ENCODE results near the gene PPIE. TPM values are rescaled to one million over a fixed set of nuclear protein-coding genes. Genes with fewer than 3 reads are reported as not detected.

PPIE gene
- total and polyA plus RNA-seq, 2 donors (not counting 1 experiment from before 2014, with no cell fraction given), result 68.6 to 78.3 TPM

DNA sequence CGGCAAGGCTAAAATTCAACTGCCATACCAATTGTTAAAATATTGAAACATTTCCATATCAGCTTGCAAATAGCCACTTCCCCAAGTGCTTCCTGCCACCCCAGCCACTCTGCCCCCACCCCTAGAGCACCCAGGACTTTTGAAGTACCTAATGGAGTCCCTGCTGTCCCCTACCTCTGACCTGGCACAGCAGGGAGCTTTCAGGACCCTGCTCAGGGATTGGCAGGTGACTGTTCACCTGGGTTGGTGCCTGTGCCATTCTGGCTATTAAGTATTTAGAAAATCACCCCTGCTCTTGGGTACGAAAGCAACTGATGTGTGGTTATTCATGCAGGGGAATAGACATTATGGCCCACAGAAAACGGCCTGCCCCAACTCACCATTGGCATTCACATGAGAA, 38.3 kb upstream of the PPIE start:
- Histone ChIP-seq H2AFZ (ENCODE audit: insufficient read depth, low read depth, low read length, poor library complexity, severe bottlenecking) (no peak overlapping the region), H3K4me3 (ENCODE audit: control extremely low read depth in 1 of 5, extremely low read depth in 1 of 5, insufficient read depth in 1 of 5, low read depth in 2 of 5, low read length in 4 of 5) (no peak overlapping the region), H3K4me1 (ENCODE audit: control insufficient read depth in 2 of 2, insufficient read depth in 2 of 2, low read length in 2 of 2) (no peaks in the 10 kb centered on the region), H3K4me2 (replicated peaks; ENCODE audit: low read depth, low read length, poor library complexity, severe bottlenecking) (no peak overlapping the region), H4K20me1 (ENCODE audit: control insufficient read depth, insufficient read depth, low read length, poor library complexity, severe bottlenecking) (no peaks in the 10 kb centered on the region), H3K27ac (ENCODE audit: low read length in 2 of 2) (no peak overlapping the region), H3K79me2 (ENCODE audit: control insufficient read depth, insufficient read depth, low read length) (no peaks in the 10 kb centered on the region), H3K27me3 (replicated peaks in 1 of 4; ENCODE audit: control extremely low read depth in 1 of 4, control insufficient read depth in 3 of 4, insufficient read depth in 4 of 4, low read length in 3 of 4) (peaks cover 0 to 9% (median 3%) of the 10 kb centered on the region in 4 experiments), H3K36me3 (replicated peaks in 1 of 2; ENCODE audit: control extremely low read depth in 1 of 2, control insufficient read depth in 1 of 2, extremely low read depth in 1 of 2, insufficient read depth in 2 of 2, low read length in 1 of 2) (no peaks in the 10 kb centered on the region), H3K9me3 (ENCODE audit: control extremely low read depth in 1 of 3, control insufficient read depth in 2 of 3, insufficient read depth in 1 of 3, low read length in 2 of 3) (no peaks in the 10 kb centered on the region), H3K9ac (ENCODE audit: low read length) (no peak overlapping the region)
- DNase-seq (no peak), ATAC-seq (ENCODE audit: low read depth) (no peak)
- WGBS (ENCODE audit: insufficient coverage), result no CpG with 5 or more reads among the region's 3 CpGs
- ChIA-PET CTCF (interaction anchor here (1.3 to 2.7 kb wide), 2 partner anchors 36 to 99 kb away, joined by 3 to 19 read pairs; no protein-coding TSS in a partner anchor), POLR2A (no interaction called here)
- no peak overlapping the region for H3K4me3 Mint-ChIP-seq
- intact Hi-C loops (cut with micrococcal nuclease), result no loop called here
- no peak for TF ChIP-seq CTCF (IDR thresholded peaks at IDR 0.05)
- TF ChIP-seq EZH2 (IDR thresholded peaks at IDR 0.05; ENCODE audit: borderline replicate concordance, insufficient read depth, low read depth, low read length, poor library complexity, severe bottlenecking), result no peak
- no peaks in the 10 kb centered on the region for H3K4me1 Mint-ChIP-seq
- no peak overlapping the region for H3K27ac Mint-ChIP-seq
- no peaks in the 10 kb centered on the region for H3K9me3 Mint-ChIP-seq (ENCODE audit: insufficient read depth)
- peaks cover 35% of the 10 kb centered on the region for H3K27me3 Mint-ChIP-seq

DNA sequence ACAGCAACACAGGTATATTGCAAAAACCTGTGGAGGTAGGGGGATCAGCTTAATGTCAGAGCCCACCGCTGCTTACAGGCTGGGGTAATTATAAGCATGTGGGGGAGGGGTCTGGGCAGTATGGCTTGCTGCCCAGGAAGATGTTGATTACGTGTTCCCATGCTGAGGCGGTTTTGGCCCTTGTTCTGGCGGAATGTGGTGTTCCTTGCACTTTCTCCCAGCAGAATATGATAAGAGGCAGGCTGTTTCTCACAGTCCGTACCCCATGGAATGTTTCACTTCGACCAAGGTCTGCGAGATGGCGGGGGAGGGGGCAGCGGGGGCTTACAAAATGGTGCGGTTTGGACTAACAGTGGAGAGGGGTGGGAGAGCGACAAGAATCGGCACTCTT, 37.6 kb upstream of the PPIE start:
- Mint-ChIP-seq H3K27me3 (peaks cover 32% of the 10 kb centered on the region), H3K9me3 (ENCODE audit: insufficient read depth) (no peaks in the 10 kb centered on the region), H3K4me1 (no peaks in the 10 kb centered on the region), H3K27ac (no peak overlapping the region), H3K4me3 (no peak overlapping the region)
- no peak overlapping the region for H3K9ac ChIP-seq (ENCODE audit: low read length)
- no peaks in the 10 kb centered on the region for H3K79me2 ChIP-seq (ENCODE audit: control insufficient read depth, insufficient read depth, low read length)
- no peaks in the 10 kb centered on the region for H3K9me3 ChIP-seq (ENCODE audit: control extremely low read depth in 1 of 3, control insufficient read depth in 2 of 3, insufficient read depth in 1 of 3, low read length in 2 of 3)
- H3K4me1 ChIP-seq (ENCODE audit: control insufficient read depth in 2 of 2, insufficient read depth in 2 of 2, low read length in 2 of 2), result no peaks in the 10 kb centered on the region
- H3K27me3 ChIP-seq (replicated peaks in 1 of 4; ENCODE audit: control extremely low read depth in 1 of 4, control insufficient read depth in 3 of 4, insufficient read depth in 4 of 4, low read length in 3 of 4), result peaks cover 0 to 9% (median 3%) of the 10 kb centered on the region in 4 experiments
- H3K4me3 ChIP-seq (ENCODE audit: control extremely low read depth in 1 of 5, extremely low read depth in 1 of 5, insufficient read depth in 1 of 5, low read depth in 2 of 5, low read length in 4 of 5), result no peak overlapping the region
- POLR2A ChIA-PET, result no interaction called here
- 67% methylated on average over 12 of the region's 12 CpGs for WGBS (ENCODE audit: insufficient coverage)
- H2AFZ ChIP-seq (ENCODE audit: insufficient read depth, low read depth, low read length, poor library complexity, severe bottlenecking), result no peak overlapping the region
- TF ChIP-seq EZH2 (IDR thresholded peaks at IDR 0.05; ENCODE audit: borderline replicate concordance, insufficient read depth, low read depth, low read length, poor library complexity, severe bottlenecking) (no peak), CTCF (IDR thresholded peaks at IDR 0.05) (no peak)
- no peaks in the 10 kb centered on the region for H3K36me3 ChIP-seq (replicated peaks in 1 of 2; ENCODE audit: control extremely low read depth in 1 of 2, control insufficient read depth in 1 of 2, extremely low read depth in 1 of 2, insufficient read depth in 2 of 2, low read length in 1 of 2)
- H3K4me2 ChIP-seq (replicated peaks; ENCODE audit: low read depth, low read length, poor library complexity, severe bottlenecking), result no peak overlapping the region
- no peak for DNase-seq
- intact Hi-C loops (cut with micrococcal nuclease), result no loop called here
- CTCF ChIA-PET, result interaction anchor here (1.2 to 2.7 kb wide), 3 partner anchors 36 to 99 kb away, joined by 3 to 19 read pairs (median 3); no protein-coding TSS in a partner anchor
- no peak overlapping the region for H3K27ac ChIP-seq (ENCODE audit: low read length in 2 of 2)
- no peaks in the 10 kb centered on the region for H4K20me1 ChIP-seq (ENCODE audit: control insufficient read depth, insufficient read depth, low read length, poor library complexity, severe bottlenecking)
- ATAC-seq (ENCODE audit: low read depth), result no peak

All from B cell (primary cell).